NK-92 (cell line): ENCODE measurements around the gene EFCAB14.
"Not testable (repeated sequence)": the region's sequence is repeated elsewhere in the genome, so short reads cannot be mapped to it uniquely, and the experiment has no call there.

Experiments used
- DNase-seq: peaks from one replicate; lab custom pipeline; 2025; ENCODE audit not compliant: unreplicated experiment; lab: John Stamatoyannopoulos, UW

EFCAB14 gene

GRCh38 chr1:46657775-46658174 lies 61.1 kb downstream of the EFCAB14 start:
- no peak for DNase-seq

GRCh38 chr1:46656643-46657042 lies 62.3 kb downstream of the EFCAB14 start:
- DNase-seq: no peak

- DNase-seq: no peak
Observed at GRCh38 chr1:46655848-46656247, 63.1 kb downstream of the EFCAB14 start.

GRCh38 chr1:46654698-46655097 lies 64.2 kb downstream of the EFCAB14 start:
- not testable (repeated sequence) for DNase-seq

GRCh38 chr1:46654012-46654411 lies 64.9 kb downstream of the EFCAB14 start:
- DNase-seq: no peak

GRCh38 chr1:46653405-46653958 lies 65.4 kb downstream of the EFCAB14 start:
- no peak for DNase-seq

GRCh38 chr1:46652321-46653100 lies 66.4 kb downstream of the EFCAB14 start:
- DNase-seq: no peak

GRCh38 chr1:46651152-46651551 lies 67.8 kb downstream of the EFCAB14 start:
- not testable (repeated sequence) for DNase-seq

GRCh38 chr1:46650491-46650890 lies 68.4 kb downstream of the EFCAB14 start:
- no peak for DNase-seq

- no peak for DNase-seq
Observed at GRCh38 chr1:46649764-46650163, 69.2 kb downstream of the EFCAB14 start.

GRCh38 chr1:46647611-46648010 lies 71.3 kb downstream of the EFCAB14 start:
- DNase-seq: no peak

- no peak for DNase-seq
Observed at GRCh38 chr1:46646844-46647243, 72.1 kb downstream of the EFCAB14 start.

GRCh38 chr1:46646331-46646730 lies 72.6 kb downstream of the EFCAB14 start:
- no peak for DNase-seq

- no peak for DNase-seq
Observed at GRCh38 chr1:46645815-46646214, 73.1 kb downstream of the EFCAB14 start.

GRCh38 chr1:46643368-46643775 lies 75.5 kb downstream of the EFCAB14 start:
- no peak for DNase-seq

- DNase-seq: no peak
Observed at GRCh38 chr1:46642115-46642680, 76.7 kb downstream of the EFCAB14 start.

- DNase-seq: no peak
Observed at GRCh38 chr1:46639547-46639946, 79.4 kb downstream of the EFCAB14 start.

GRCh38 chr1:46638921-46639320 lies 80.0 kb downstream of the EFCAB14 start:
- no peak for DNase-seq

- no peak for DNase-seq
Observed at GRCh38 chr1:46637444-46638083, 81.3 kb downstream of the EFCAB14 start.

- no peak for DNase-seq
Observed at GRCh38 chr1:46635205-46635604, 83.7 kb downstream of the EFCAB14 start.

GRCh38 chr1:46630719-46631118 lies 88.2 kb downstream of the EFCAB14 start:
- DNase-seq: no peak
